Measurements from ENCODE around the gene RFC3.
A peak's percentile ranks its signal among the peaks of the same experiment; 100 is the strongest.
"Not testable (repeated sequence)": the region's sequence is repeated elsewhere in the genome, so short reads cannot be mapped to it uniquely, and the experiment has no call there.

Gene RFC3

GRCh38 chr13:33817901-33818706, at the start of gene RFC3:
RFC3 (plus strand) TSS chr13:33818149; CDS start chr13:33818179, 30 bp downstream.
- peak; percentile 74 to 91 (median 84) for DNase-seq

GRCh38 chr13:33771296-33771695, 46.7 kb upstream of the RFC3 start:
- no peak for DNase-seq

DNA sequence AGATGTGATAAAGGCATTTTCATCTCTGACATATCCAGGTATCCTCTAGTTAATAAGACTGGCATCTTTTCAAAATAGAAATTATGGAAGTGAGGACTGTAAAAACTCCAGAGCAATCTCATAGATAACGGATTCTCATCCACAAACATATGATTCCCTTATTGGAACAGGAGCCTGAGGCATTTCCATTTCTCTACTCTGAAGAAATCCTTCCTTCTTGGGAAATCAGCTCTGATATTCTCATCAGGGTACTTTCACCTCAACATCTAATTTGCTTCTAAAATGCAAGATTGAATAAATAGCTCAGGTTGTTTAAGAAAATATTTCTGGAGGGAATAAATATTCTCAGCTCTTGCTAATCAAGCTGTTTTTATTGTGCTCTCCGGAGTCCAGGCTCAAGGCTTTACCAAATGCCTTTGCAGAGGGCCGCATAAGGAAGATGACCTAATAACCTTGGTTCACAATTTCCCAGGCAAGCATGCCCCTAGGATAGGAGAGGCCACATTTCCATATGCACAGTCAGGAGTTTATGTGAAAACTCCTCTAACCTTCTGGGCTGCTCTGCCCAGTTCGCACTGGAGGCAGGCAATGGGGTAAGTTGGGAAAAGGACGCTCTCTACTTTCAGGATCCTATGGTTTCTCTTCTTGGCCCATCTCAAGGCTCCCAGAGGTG, 44.0 kb upstream of the RFC3 start:
- DNase-seq: no peak

- no peak for DNase-seq
Measured at GRCh38 chr13:33775339-33776108, 42.4 kb upstream of the RFC3 start.

DNA sequence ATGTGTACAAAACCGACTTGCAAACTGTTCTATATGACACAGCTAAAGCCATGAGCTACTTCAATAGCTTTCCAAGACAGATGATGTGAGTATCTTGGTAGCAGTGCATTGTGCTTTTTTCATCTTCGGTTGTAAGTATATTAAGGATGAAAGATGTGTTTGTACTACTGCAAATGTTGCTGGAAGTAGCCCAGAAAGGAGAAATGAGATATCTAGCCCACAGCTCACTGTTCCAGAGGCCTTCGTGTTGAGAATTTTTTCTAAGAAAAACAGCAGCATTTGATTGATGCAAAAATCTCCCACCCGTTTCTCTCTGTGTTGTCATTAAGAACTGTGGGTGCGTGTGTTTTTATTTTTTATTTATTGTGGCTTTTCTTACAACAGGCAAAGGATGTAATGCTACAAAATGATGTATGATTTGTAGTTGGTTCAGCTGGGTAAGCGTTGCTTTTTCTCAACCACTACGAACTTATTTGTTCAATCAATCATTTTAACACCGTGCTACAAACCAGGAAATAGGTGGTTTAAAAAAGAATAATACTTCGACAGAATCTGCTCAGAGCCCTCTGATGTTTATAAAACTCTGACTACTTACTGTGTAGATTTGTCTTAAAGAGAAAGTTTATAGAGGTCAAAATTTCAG, 41.6 kb upstream of the RFC3 start:
- DNase-seq: no peak

- DNase-seq: no peak
Measured at GRCh38 chr13:33782631-33783030, 35.3 kb upstream of the RFC3 start.

DNA sequence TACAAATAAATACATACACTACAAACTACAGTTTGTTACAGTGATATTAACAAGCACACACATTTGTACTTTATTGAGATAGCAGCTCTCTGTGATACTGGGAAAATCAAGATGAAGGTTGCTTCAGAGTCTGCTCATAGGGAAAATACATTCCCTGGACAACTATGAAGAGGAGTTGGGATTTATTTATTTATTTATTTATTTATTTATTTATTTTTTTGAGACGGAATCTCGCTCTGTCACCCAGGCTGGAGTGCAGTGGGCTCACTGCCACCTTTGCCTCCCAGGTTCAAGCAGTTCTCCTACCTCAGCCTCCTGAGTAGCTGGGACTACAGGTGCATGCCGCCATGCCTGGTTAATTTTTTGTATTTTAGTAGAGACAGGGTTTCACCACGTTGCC, 34.7 kb upstream of the RFC3 start:
- DNase-seq: not testable (repeated sequence)

DNA sequence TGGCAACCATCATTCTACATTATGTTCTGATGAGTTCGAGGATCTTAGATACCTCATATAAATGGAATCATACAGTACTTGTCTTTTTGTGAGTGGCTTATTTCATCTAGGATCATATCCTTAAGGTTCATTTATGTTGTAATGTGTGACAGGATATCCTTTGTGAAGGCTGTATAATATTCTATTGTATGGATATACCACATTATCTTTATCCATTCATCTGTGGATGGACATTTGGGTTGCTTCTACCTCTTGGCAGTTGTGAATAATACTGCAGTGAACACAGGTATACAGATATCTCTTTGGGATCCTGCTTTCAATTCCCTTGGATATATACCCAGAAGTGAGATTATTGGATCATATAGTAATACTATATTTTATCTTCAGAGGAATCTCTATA, 33.2 kb upstream of the RFC3 start:
- DNase-seq: no peak

DNA sequence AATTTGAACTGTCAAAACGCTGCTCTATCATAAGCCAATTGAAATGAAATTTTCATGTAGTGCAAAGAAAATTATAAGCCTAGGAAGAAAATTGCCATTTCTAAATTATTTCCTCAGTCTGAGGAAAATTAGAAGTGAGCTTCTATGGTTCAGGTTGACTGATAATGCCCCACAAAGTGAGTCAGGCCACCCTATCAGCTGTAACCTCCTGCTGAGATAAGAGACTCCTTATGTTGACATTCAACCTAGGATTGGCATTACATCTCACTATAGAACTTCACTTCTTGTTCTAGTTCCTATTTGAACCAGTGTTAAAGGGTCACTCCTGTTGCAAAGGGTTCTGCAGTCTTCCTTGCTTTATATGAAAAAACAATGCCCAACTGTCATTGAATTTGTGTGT, 32.6 kb upstream of the RFC3 start:
- DNase-seq: no peak

DNA sequence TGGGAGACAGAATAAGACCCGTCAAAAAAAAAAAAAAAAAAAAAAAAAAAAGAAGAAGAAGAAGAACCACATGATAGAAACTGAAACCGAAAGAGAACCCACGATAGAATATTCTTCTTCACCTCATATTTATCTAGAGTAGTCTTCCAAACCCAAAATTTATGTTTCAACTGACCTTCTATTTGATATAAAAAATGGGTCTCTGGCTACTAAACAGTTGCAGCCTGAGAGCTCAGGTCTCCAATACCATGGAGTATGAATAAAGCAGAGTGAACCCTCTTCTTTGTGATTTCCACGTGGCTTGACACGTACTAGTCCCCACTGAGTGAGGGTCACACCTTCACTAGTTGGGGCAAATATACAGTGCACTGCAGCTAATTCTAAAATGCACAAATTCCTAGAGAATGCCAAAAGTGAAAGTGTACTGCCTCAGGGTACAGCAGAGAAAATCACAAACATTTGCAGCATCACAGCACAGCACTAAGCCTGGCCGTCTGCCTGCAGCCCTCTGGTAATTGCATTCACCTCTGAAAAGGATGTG, 30.8 kb upstream of the RFC3 start:
- peak in 3 of 6 experiments; percentile 23 to 56 (median 53) for DNase-seq

DNA sequence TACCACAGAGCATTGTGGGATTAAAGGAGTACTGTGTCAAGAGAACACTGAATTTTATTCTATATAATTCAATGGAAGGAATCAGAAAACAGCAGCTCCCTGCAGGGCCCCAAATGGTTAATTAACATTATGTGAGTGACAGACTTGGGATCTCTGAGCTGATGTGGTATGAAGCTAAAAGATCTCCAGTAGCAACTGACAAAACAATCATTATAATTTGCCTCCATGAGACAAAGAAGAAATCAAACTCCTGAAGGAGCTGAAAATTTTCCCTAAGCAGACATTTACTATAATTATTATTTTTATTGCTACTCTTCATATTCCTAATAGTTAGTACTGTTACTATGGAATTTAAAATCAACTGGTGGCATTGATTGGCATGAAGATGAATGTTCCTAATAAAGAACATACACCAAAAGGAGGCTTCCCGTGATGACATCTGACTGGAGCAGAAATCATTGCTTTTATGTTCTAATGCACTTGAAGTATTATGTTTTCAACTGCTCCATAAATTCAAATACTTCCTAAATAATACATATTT, 28.8 kb upstream of the RFC3 start:
- no peak for DNase-seq

GRCh38 chr13:33789739-33790138, 28.2 kb upstream of the RFC3 start:
- DNase-seq: no peak

DNA sequence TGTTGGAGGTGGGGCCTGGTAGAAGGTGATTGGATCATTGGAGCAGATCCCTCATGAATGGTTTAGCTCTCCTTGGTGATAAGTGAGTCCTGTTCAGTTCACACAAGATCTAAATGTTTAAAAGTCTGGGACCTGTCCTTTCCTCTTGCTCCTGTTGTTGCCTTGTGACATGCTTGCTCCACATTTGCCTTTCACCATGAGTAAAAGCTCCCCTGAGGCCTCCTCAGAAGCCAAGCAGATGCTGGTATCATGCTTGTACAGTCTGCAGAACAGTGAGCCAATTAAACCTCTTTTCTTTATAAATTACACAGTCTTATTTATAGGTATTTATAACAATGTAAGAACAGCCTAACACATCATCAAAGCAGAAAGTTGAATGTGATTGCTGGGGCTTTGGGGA, 24.2 kb upstream of the RFC3 start:
- no peak for DNase-seq

DNA sequence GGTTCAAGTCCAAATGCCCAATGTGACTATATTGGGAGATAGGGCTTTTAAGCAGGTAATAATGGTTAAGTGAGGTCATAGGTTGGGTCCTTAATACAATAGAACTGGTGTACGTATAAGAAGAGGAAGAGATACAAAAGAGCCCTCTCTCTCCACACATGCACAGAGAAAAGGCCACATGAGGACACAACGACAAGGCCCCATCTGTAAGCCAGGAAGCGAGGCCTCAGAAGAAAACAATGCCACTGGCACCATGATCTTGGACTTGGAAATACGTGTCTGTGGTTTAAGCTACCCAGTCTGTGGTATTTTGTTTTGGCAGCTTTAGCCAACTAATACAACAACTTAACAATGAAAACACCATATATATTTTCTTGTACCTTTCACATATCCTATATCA, 23.4 kb upstream of the RFC3 start:
- DNase-seq: no peak

GRCh38 chr13:33796095-33796494, 21.9 kb upstream of the RFC3 start:
- DNase-seq: no peak

GRCh38 chr13:33797622-33798021, 20.3 kb upstream of the RFC3 start:
- DNase-seq: no peak

- no peak for DNase-seq
Measured at GRCh38 chr13:33798023-33798422, 19.9 kb upstream of the RFC3 start.

DNA sequence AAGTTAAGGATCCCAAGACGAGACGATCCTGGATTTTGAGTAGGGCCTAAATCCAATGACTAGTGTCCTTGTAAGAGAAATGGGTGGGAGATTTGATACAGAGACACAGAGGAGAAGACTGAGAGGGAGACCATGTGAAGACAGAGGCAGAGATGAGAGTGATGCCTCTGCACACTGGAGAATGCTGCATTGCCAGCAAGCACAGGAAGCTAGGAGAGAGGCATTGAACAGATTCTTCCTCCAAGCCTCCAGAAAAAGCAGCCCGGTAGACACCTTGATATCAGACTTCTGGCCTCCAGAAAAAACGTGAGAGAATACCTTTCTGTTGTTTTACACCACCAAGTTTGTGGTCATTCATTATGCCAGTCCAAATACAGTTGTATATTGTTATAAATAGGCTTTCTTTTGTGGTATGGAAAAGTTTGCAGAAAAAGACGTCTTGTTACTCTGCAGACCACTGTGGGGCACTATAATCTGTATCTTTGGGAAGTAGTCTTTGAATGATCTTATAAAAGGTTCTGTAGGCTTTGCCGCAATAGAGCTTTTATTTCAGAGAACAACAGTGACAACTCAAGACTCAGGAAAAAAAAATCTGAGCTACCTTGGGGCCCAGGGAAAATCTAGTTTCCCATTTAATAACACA, 17.9 kb upstream of the RFC3 start:
- DNase-seq: peak in 1 of 6 experiments; percentile 12

GRCh38 chr13:33800646-33801186, 17.2 kb upstream of the RFC3 start:
- no peak for DNase-seq

GRCh38 chr13:33806470-33807248, 11.3 kb upstream of the RFC3 start:
- no peak for DNase-seq

DNA sequence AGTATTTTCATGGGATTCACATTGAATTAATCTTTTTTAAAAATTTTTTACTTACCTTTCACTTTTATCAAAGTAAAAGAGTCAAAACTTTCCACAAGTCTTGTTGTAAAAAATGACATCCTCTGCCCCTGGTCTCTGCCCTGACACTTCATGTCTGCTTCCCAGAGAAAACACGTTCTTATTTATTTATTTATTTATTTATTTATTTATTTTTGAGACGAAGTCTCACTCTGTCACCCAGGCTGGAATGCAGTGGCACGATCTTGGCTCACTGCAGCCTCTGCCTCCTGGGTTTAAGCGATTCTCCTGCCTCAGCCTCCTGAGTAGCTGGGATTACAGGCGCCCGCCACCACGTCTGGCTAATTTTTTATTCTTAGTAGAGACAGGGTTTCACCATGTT, 5.1 kb upstream of the RFC3 start:
- DNase-seq: not testable (repeated sequence)
